DOHH2 (cell line): ENCODE data around the gene STK4.

Experiments used
- H3F3A ChIP-seq: fragments of 200-600 bp; sonication (generic), shearing (Covaris generic); 2 replicates; pipeline ENCODE4 v1.6.0; 2016; ENCODE audit warnings: antibody characterized with exemption, mild to moderate bottlenecking; ENCODE audit not compliant: control insufficient read depth, insufficient read depth
- H3K27ac ChIP-seq: fragments of 200-600 bp; sonication (generic); 2 replicates; pipeline ENCODE4 v1.5.1; 2014; ENCODE audit warnings: low read depth, mild to moderate bottlenecking, low read length, moderate library complexity
- H3K27me3 ChIP-seq: fragments of 200-600 bp; sonication (generic); 2 replicates; pipeline ENCODE4 v1.6.1; 2014; ENCODE audit warnings: mild to moderate bottlenecking, low read length, mixed read lengths; ENCODE audit not compliant: control insufficient read depth
- H3K36me3 ChIP-seq: fragments of 200-600 bp; sonication (generic); 2 replicates; pipeline ENCODE4 v1.6.1; 2014; ENCODE audit warnings: mild to moderate bottlenecking, low read length, moderate library complexity, mixed read lengths; ENCODE audit not compliant: control insufficient read depth
- H3K4me1 ChIP-seq: fragments of 200-600 bp; sonication (generic); 2 replicates; pipeline ENCODE4 v1.6.1; 2014; ENCODE audit warnings: mild to moderate bottlenecking, low read length, mixed read lengths; ENCODE audit not compliant: control insufficient read depth
- H3K4me2 ChIP-seq: fragments of 200-600 bp; sonication (generic); 2 replicates; pipeline ENCODE4 v1.6.0; 2014; ENCODE audit warnings: mild to moderate bottlenecking, low read length, moderate library complexity
- H3K4me3 ChIP-seq: fragments of 200-600 bp; sonication (generic); 2 replicates; pipeline ENCODE4 v1.5.1; 2014; ENCODE audit warnings: mild to moderate bottlenecking, low read length, mixed read lengths
- H3K79me2 ChIP-seq: fragments of 200-600 bp; sonication (generic); 2 replicates; pipeline ENCODE4 v1.6.1; 2014; ENCODE audit warnings: mild to moderate bottlenecking, low read length, mixed read lengths; ENCODE audit not compliant: control insufficient read depth
- H3K9me2 ChIP-seq: fragments of 200-600 bp; sonication (generic); replicated peaks from 2 replicates; pipeline ENCODE4 v1.6.1; 2014; ENCODE audit warnings: mild to moderate bottlenecking, low read length, mixed read lengths; ENCODE audit not compliant: control insufficient read depth
- H3K9me3 ChIP-seq: fragments of 200-600 bp; sonication (generic); 2 replicates; pipeline ENCODE4 v1.6.1; 2014; ENCODE audit warnings: antibody characterized with exemption, low read length, mixed read lengths; ENCODE audit not compliant: control insufficient read depth, insufficient read depth
- H4K20me1 ChIP-seq: fragments of 200-600 bp; sonication (generic); 2 replicates; pipeline ENCODE4 v1.6.0; 2014; ENCODE audit warnings: low read depth, mild to moderate bottlenecking, antibody characterized with exemption, low read length, moderate library complexity; ENCODE audit not compliant: control insufficient read depth, insufficient read depth
- EZH2phosphoT487 ChIP-seq: fragments of 200-600 bp; sonication (generic); IDR thresholded peaks from 2 replicates; pipeline ENCODE4 v1.6.1; 2017; ENCODE audit warnings: borderline replicate concordance, mild to moderate bottlenecking, antibody characterized with exemption, low read length, moderate library complexity, mixed read lengths
- TF ChIP-seq, protein P1 (sequence below): fragments of 200-600 bp; sonication (generic); IDR thresholded peaks from one replicate; pipeline ENCODE4 v1.5.1; 2014; ENCODE audit warnings: antibody characterized with exemption, mild to moderate bottlenecking, low read depth, low read length; ENCODE audit not compliant: poor library complexity, severe bottlenecking

STK4 gene

DNA sequence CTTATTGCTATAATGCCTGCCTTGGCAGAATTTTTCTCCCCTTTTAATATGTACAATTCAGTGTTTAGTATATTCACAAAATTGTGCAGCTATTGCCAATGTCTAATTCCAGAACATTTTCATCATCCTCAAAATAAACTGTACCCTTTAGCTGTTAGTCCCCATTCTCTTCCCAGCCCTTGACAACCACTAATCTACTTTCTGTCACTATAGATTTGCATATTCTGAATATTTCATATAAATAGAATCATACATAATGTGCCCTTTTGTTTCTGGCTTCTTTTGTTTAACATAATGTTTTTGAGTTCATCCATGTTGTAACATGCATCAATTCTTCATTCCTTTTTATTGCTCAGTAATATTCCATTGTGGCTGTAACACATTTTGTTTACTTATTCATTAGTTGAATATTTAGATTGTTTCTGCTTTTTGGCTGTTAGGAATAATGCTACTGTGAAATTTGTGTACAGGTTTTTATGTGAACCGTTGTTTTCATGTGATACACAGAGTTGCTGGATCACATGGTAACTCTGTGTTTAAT is 22.4 kb downstream of the STK4 start:
- Histone ChIP-seq H3K79me2 (peaks cover 82% of the 10 kb centered on the region), H3K4me1 (peaks cover 26% of the 10 kb centered on the region), H3K9me3 (no peaks in the 10 kb centered on the region), H3K27me3 (no peaks in the 10 kb centered on the region), H3F3A (peaks cover 18% of the 10 kb centered on the region; the same call in 1 of the 2 replicates), H3K4me2 (no peak overlapping the region), H3K27ac (no peak overlapping the region), H3K9me2 (no peaks in the 10 kb centered on the region), H3K4me3 (no peak overlapping the region), H4K20me1 (peaks cover 4% of the 10 kb centered on the region; the same call in 1 of the 2 replicates), H3K36me3 (peaks cover 88% of the 10 kb centered on the region)
- TF ChIP-seq, protein P1, sequence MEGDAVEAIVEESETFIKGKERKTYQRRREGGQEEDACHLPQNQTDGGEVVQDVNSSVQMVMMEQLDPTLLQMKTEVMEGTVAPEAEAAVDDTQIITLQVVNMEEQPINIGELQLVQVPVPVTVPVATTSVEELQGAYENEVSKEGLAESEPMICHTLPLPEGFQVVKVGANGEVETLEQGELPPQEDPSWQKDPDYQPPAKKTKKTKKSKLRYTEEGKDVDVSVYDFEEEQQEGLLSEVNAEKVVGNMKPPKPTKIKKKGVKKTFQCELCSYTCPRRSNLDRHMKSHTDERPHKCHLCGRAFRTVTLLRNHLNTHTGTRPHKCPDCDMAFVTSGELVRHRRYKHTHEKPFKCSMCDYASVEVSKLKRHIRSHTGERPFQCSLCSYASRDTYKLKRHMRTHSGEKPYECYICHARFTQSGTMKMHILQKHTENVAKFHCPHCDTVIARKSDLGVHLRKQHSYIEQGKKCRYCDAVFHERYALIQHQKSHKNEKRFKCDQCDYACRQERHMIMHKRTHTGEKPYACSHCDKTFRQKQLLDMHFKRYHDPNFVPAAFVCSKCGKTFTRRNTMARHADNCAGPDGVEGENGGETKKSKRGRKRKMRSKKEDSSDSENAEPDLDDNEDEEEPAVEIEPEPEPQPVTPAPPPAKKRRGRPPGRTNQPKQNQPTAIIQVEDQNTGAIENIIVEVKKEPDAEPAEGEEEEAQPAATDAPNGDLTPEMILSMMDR: no peak
- TF ChIP-seq EZH2phosphoT487: no peak

GRCh38 chr20:44990425-44990824 is 24.1 kb downstream of the STK4 start:
- Histone ChIP-seq H3K9me2 (no peaks in the 10 kb centered on the region), H3K4me3 (no peak overlapping the region), H3K4me1 (peaks cover 31% of the 10 kb centered on the region), H3K4me2 (no peak overlapping the region), H3K36me3 (peaks cover 87% of the 10 kb centered on the region), H3K9me3 (no peaks in the 10 kb centered on the region), H4K20me1 (peaks cover 4% of the 10 kb centered on the region; the same call in 1 of the 2 replicates), H3K27me3 (no peaks in the 10 kb centered on the region), H3K27ac (no peak overlapping the region), H3F3A (peaks cover 15% of the 10 kb centered on the region; the same call in 1 of the 2 replicates), H3K79me2 (peaks cover 76% of the 10 kb centered on the region)
- TF ChIP-seq, protein P1: no peak
- no peak for TF ChIP-seq EZH2phosphoT487

DNA sequence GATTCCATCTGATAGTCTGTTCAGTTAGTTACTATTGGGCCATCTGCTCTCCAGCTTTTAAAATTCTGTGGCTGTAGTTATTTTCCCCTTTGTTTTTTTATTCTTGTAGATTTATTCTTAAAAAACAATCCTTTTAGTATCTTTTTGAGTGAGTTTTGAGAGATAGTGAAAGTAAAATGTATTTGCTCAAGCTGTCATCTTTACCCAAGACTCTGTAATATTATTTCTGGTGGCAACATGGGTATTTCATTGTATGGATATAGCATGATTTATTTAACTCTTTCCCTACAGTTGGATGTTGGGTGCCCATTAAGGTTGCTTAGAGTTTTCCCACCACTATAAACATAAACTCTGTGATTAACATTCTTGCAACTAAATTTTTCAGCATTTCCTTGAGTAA is 24.6 kb downstream of the STK4 start:
- Histone ChIP-seq H4K20me1 (peaks cover 4% of the 10 kb centered on the region; the same call in 1 of the 2 replicates), H3K9me3 (no peaks in the 10 kb centered on the region), H3K4me1 (peaks cover 36% of the 10 kb centered on the region), H3K9me2 (no peaks in the 10 kb centered on the region), H3F3A (peaks cover 15% of the 10 kb centered on the region; the same call in 1 of the 2 replicates), H3K36me3 (peaks cover 87% of the 10 kb centered on the region), H3K27ac (no peak overlapping the region), H3K4me2 (no peak overlapping the region), H3K79me2 (peaks cover 77% of the 10 kb centered on the region), H3K4me3 (no peak overlapping the region), H3K27me3 (no peaks in the 10 kb centered on the region)
- TF ChIP-seq, protein P1: no peak
- TF ChIP-seq EZH2phosphoT487: no peak
